HCEC 1CT (cell line): ENCODE measurements around the gene ZNF35.
"Not testable (repeated sequence)": the region's sequence is repeated elsewhere in the genome, so short reads cannot be mapped to it uniquely, and the experiment has no call there.

ENCODE experiments used
- DNase-seq: peaks from one replicate; pipeline ENCODE4 v3.0.0-alpha.2; 2017

Gene ZNF35

GRCh38 chr3:44648564-44649229 is at the start of gene ZNF35:
Gene ZNF35, plus strand, starts transcription at chr3:44648732. Its CDS starts 2,336 bp downstream, at chr3:44651068.
- peak; percentile 87 for DNase-seq

- no peak for DNase-seq
Observed at GRCh38 chr3:44601749-44602148, 46.8 kb upstream of the ZNF35 start.

GRCh38 chr3:44612678-44613077 is 35.9 kb upstream of the ZNF35 start:
- DNase-seq = no peak

- peak; percentile 89 for DNase-seq
Observed at GRCh38 chr3:44624749-44625480, 23.6 kb upstream of the ZNF35 start, which contains the start of gene ZNF197. Gene ZNF197, plus strand, starts transcription at chr3:44625036. Its CDS starts 4,119 bp downstream, at chr3:44629155.

- DNase-seq = no peak
Observed at GRCh38 chr3:44628716-44629115, 19.8 kb upstream of the ZNF35 start.

GRCh38 chr3:44632193-44632592 is 16.3 kb upstream of the ZNF35 start:
- DNase-seq = no peak

GRCh38 chr3:44642337-44642736 is 6.2 kb upstream of the ZNF35 start:
- no peak for DNase-seq

- no peak for DNase-seq
Observed at GRCh38 chr3:44643024-44643423, 5.5 kb upstream of the ZNF35 start.

GRCh38 chr3:44647771-44648170 is 761 bp upstream of the ZNF35 start:
- DNase-seq = no peak

- DNase-seq = no peak
Observed at GRCh38 chr3:44649709-44650108, 1.2 kb downstream of the ZNF35 start.

- DNase-seq = no peak
Observed at GRCh38 chr3:44654039-44654438, 5.5 kb downstream of the ZNF35 start.

GRCh38 chr3:44659015-44659414 is 10.5 kb downstream of the ZNF35 start:
- DNase-seq = no peak

GRCh38 chr3:44659434-44659833 is 10.9 kb downstream of the ZNF35 start:
- no peak for DNase-seq

- DNase-seq = no peak
Observed at GRCh38 chr3:44661189-44661588, 12.7 kb downstream of the ZNF35 start.

- DNase-seq = no peak
Observed at GRCh38 chr3:44665173-44665572, 16.6 kb downstream of the ZNF35 start.

- DNase-seq = no peak
Observed at GRCh38 chr3:44666346-44666745, 17.8 kb downstream of the ZNF35 start.

- DNase-seq = no peak
Observed at GRCh38 chr3:44669760-44670159, 21.2 kb downstream of the ZNF35 start.

GRCh38 chr3:44673466-44673865 is 24.9 kb downstream of the ZNF35 start:
- DNase-seq = not testable (repeated sequence)

GRCh38 chr3:44674211-44674610 is 25.7 kb downstream of the ZNF35 start:
- no peak for DNase-seq

GRCh38 chr3:44678480-44679116 is 30.1 kb downstream of the ZNF35 start:
- no peak for DNase-seq

- DNase-seq = no peak
Observed at GRCh38 chr3:44680921-44681455, 32.5 kb downstream of the ZNF35 start.

- DNase-seq = peak; percentile 65
Observed at GRCh38 chr3:44682182-44682896, 33.8 kb downstream of the ZNF35 start.
